Gastrocnemius medialis (tissue), 4 donors: ENCODE results near the gene LRG1. TPM values are rescaled to one million over a fixed set of nuclear protein-coding genes. Genes with fewer than 3 reads are reported as not detected.
"Not testable (repeated sequence)": the region's sequence is repeated elsewhere in the genome, so short reads cannot be mapped to it uniquely, and the experiment has no call there.

ENCODE experiments used
- ATAC-seq, 2 donors: fragments of 150-250 bp; one replicate each; pipeline ENCODE4 v1.9.1; 2016
- DNase-seq, 2 donors: peaks; one replicate each; pipeline ENCODE4 v3.0.0-alpha.2; 2019
- H3K27ac ChIP-seq, 4 donors: fragments of 200-600 bp; sonication (generic); 1 replicate in 1 of 4; 2 replicates in 3 of 4; pipeline ENCODE4 v1.5.1; 2016 to 2018; ENCODE audit warnings: mild to moderate bottlenecking in 2 of 4, moderate library complexity in 1 of 4
- H3K27me3 ChIP-seq, 3 donors: fragments of 200-600 bp; sonication (generic) in 2 of 3; 1 replicate in 1 of 3; 2 replicates in 2 of 3; pipeline versions ENCODE4 v1.5.1 to v1.6.0; 2016 to 2019; ENCODE audit warnings: mild to moderate bottlenecking in 1 of 3, moderate library complexity in 1 of 3
- H3K36me3 ChIP-seq, 2 donors: fragments of 200-600 bp; sonication (generic) in 1 of 2; one replicate each; pipeline ENCODE4 v1.5.1; 2017 to 2018
- H3K4me1 ChIP-seq, 2 donors: fragments of 200-600 bp; sonication (generic) in 1 of 2; one replicate each; pipeline ENCODE4 v1.5.1; 2016 to 2017; ENCODE audit warnings: mild to moderate bottlenecking in 2 of 2
- H3K4me3 ChIP-seq, 4 donors: fragments of 200-600 bp; sonication (generic) in 3 of 4; 1 replicate in 1 of 4; 2 replicates in 3 of 4; pipeline ENCODE4 v1.5.1; 2016 to 2019; ENCODE audit warnings: mild to moderate bottlenecking in 2 of 4
- H3K9me3 ChIP-seq, 3 donors: fragments of 200-600 bp; sonication (generic) in 2 of 3; 1 replicate in 1 of 3; 2 replicates in 2 of 3; pipeline ENCODE4 v1.5.1; 2016 to 2019
- CTCF ChIP-seq, 5 experiments: fragments of 450-650 bp in 3 of 5; fragments of 200-600 bp in 2 of 5; sonication (generic) in 2 of 5; IDR thresholded peaks in 4 of 5; conservative IDR thresholded peaks in 1 of 5; 1 replicate in 4 of 5; 2 replicates in 1 of 5; pipeline ENCODE4 v1.5.1; 2016 to 2019; ENCODE audit warnings: antibody characterized with exemption in 5 of 5, mild to moderate bottlenecking in 3 of 5, moderate library complexity in 3 of 5
- POLR2A ChIP-seq, 2 donors: fragments of 450-650 bp; IDR thresholded peaks; one replicate each; pipeline ENCODE4 v1.6.1; 2017; ENCODE audit warnings: antibody characterized with exemption in 2 of 2, mild to moderate bottlenecking in 2 of 2, moderate library complexity in 2 of 2
- in situ Hi-C, 4 donors: fragments of 200-750 bp; cut with MboI; loops; one replicate each; pipeline versions ENCODE4 v1.15.0 to v1.8.0; 2017; ENCODE audit warnings: low sequenced_read_pairs in 4 of 4
- intact Hi-C: fragments of 100-400 bp; cut with DNase I; formaldehyde crosslinking; loops from one replicate; pipeline ENCODE4 v1.15.1; 2023; ENCODE audit warnings: low total_unique reads
- total RNA-seq, 4 donors: library from RNA; depleted of rRNA; stranded (reverse); fragments of >200 nt; gene quantifications; one replicate each; pipeline versions ENCODE4 v1.1.0 to v1.2.3, GENCODE V29; 2016

The LRG1 gene
- total RNA-seq, 4 donors from 2014 or later = 0.15 to 2.7 (median 0.98) TPM; not detected in 1

DNA sequence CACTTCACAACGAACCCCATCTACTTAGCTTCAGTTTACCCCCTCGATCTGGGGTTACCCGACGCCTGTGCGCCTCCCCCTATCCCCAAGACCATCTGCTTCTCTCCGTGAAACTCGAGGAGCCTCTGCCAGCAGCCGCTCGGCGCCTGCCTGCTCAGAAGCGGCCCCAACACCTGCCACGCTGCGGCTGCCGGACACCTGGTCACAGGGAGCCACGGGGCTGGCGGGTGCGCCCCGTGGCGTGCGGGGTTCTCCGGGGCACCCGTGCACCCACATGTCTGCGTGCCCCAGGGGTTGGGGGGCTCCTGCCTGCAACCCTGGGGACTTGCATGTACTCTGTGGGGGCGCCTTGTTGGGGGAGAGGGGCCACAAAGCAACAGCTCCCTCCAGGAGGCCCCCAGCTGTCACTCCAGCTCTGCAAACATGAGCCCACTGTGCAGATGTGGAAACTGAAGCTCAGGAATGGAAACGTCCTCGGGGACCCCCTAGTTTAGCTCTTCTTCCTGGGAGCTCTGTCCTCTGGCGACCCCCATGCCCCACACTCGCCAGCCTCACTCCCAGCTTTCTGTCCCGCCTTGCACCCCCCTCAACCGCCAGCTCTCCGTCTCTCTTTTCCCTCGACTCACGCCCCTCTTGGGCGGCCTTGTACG is 26.7 kb upstream of the LRG1 start:
- no peaks in the 10 kb centered on the region for H3K9me3 ChIP-seq

GRCh38 chr19:4563562-4563961 is 23.7 kb upstream of the LRG1 start:
- DNase-seq, in situ Hi-C loops: not testable (repeated sequence)
- peak in 1 of 2 donors; percentile 10 for ATAC-seq

More for the DNA sequence above, 26.7 kb upstream of the LRG1 start:
- Histone ChIP-seq H3K4me1 (no peaks in the 10 kb centered on the region), H3K36me3 (no peaks in the 10 kb centered on the region), H3K4me3 (no peak overlapping the region), H3K27ac (peak overlapping the region in 2 of 4 donors; percentile 39 to 52), H3K27me3 (no peaks in the 10 kb centered on the region)
- TF ChIP-seq POLR2A (IDR thresholded peaks at IDR 0.05) = no peak
- TF ChIP-seq CTCF (IDR thresholded peaks at IDR 0.05 in 4 of 5, conservative IDR thresholded peaks at IDR 0.05 in 1 of 5) = no peak
- in situ Hi-C loops = no loop called here
- DNase-seq (no peak), ATAC-seq (no peak)
- intact Hi-C loops = no loop called here

GRCh38 chr19:4562085-4562484 is 22.2 kb upstream of the LRG1 start:
- ATAC-seq, H3K4me3 ChIP-seq, H3K27me3 ChIP-seq, H3K9me3 ChIP-seq, in situ Hi-C loops, intact Hi-C loops, DNase-seq, H3K4me1 ChIP-seq, H3K36me3 ChIP-seq: not testable (repeated sequence)
- H3K27ac ChIP-seq = peak overlapping the region in 1 of 4 donors; percentile 43

More at GRCh38 chr19:4563562-4563961, 23.7 kb upstream of the LRG1 start:
- H3K27me3 ChIP-seq, H3K27ac ChIP-seq, H3K4me1 ChIP-seq, H3K36me3 ChIP-seq, intact Hi-C loops, H3K9me3 ChIP-seq, H3K4me3 ChIP-seq: not testable (repeated sequence)

DNA sequence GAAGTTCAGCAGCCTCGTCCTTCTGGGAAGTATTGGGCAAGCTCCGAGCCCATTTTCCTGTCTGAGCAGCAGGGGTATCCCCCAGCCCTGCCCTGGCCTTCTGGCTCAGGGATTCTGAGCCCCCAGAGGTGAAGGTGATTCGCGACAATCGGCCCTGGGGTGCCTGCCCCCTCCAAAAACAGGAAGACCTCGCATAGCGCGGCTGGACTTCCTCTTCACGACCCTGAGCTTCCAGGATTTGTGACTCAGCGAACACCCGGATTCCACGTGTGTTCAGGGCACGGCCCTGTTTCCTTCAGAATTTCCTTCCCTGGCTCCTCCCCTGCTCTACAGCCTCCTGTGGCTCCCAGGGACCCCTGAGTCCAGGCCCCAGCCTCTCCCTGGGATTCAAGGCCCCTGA is 19.7 kb upstream of the LRG1 start, which contains the start of gene SEMA6B:
Gene SEMA6B (minus strand): TSS at position 116 of the 400 bp plus-strand sequence. CDS start 1,227 bp downstream, outside the sequence.
- intact Hi-C loops = loop anchor here (2.0 to 10.0 kb wide), 2 partner anchors 23 to 215 kb away; no protein-coding TSS in a partner anchor
- Histone ChIP-seq H3K9me3 (no peaks in the 10 kb centered on the region), H3K27me3 (no peaks in the 10 kb centered on the region), H3K36me3 (no peaks in the 10 kb centered on the region), H3K4me3 (peak within 1 kb of the TSS in 3 of 4 donors; percentile 36 to 54 (median 49)), H3K27ac (peak within 1 kb of the TSS; percentile 52 to 81 (median 70)), H3K4me1 (no peaks in the 10 kb centered on the region)
- in situ Hi-C loops = no loop called here
- peak in 1 of 2 donors; percentile 47 for ATAC-seq
- TF ChIP-seq POLR2A (IDR thresholded peaks at IDR 0.05) = peak in 1 of 2 donors; percentile 43
- TF ChIP-seq CTCF (IDR thresholded peaks at IDR 0.05 in 4 of 5, conservative IDR thresholded peaks at IDR 0.05 in 1 of 5) = no peak
- DNase-seq = peak in 1 of 2 donors; percentile 21

DNA sequence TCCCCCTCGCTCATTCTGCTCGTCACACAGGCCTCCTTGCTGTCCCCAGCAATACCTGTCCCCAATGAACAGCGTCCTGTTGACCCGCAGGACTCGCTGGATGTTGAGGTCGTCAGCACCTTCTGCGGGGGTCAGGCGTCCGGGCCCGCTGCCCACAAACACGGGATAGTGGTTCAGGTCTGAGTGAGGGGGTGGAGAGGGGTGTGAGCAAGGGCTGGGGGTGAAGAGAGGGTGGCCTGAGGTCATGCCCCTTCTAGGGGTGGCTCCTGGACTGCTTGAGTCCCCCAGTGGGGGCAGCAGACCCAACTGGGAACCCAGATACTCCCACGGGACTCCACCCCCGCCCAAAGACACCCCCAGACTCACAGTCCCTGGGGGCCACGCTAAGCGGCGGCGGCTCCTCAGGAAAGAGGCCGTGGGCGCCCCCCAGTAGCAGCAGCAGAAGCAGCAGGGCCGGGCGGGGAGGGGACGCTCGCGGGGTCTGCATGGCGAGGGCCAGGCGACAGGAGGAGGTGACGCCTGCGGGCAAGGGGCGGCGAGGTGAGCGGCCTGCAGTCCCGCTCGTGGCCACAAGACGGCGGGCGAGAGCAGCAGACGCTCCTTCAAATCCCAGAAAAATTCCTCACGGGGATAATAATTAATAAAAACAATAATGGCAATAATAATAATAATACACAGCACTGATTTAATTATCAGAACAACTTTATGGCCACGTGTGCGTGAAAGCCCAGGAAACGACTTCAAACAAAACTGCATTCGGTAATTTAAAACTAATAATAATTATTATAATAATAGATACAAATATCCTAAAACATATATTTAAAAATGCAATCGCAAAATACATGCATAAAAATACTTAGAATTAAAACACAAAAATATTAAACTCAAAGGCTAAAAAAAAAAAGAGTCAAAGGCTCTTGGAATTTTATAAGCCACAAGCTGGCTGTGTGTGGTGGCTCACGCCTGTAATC is 18.4 kb upstream of the LRG1 start:
- Histone ChIP-seq H3K27me3 (no peaks in the 10 kb centered on the region), H3K27ac (peak overlapping the region; percentile 33 to 81 (median 70)), H3K4me3 (peak overlapping the region in 3 of 4 donors; percentile 36 to 54 (median 49)), H3K36me3 (no peaks in the 10 kb centered on the region), H3K4me1 (no peaks in the 10 kb centered on the region), H3K9me3 (no peaks in the 10 kb centered on the region)
- ATAC-seq = no peak
- DNase-seq = no peak
- intact Hi-C loops (loop anchor here (1.0 to 10.0 kb wide), 3 partner anchors 21 to 217 kb away; no protein-coding TSS in a partner anchor), in situ Hi-C loops (no loop called here)
- no peak for TF ChIP-seq POLR2A (IDR thresholded peaks at IDR 0.05)
- peak; percentile 92 to 100 (median 97) for TF ChIP-seq CTCF (IDR thresholded peaks at IDR 0.05 in 4 of 5, conservative IDR thresholded peaks at IDR 0.05 in 1 of 5)
